ENCODE measurements around the gene CCNE1. TPM values are rescaled to one million over a fixed set of nuclear protein-coding genes. Genes with fewer than 3 reads are reported as not detected.

Gene CCNE1
- total RNA-seq, 1 experiment from 2014 or later, result 40.2 TPM

DNA sequence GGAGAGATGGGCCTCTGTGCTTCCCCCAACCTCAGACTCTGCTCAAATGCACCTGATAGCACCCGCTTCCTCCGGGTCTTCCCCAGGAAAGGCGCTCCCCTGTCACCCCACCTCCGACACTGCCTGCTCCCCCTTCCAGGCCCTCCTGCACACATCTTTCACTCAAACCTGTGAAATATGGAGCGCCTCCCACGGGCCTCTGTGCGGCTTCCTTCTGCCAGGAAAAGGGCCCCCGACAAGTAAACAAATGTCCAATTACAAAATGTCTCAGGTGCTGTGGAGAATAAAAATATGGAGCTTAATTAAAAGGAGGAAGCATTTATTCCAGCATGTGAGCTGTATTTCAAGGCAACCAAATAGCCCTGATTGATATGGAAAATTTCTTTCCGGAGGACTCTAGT, 15.6 kb upstream of the CCNE1 start:
- H3K79me2 ChIP-seq (ENCODE audit: insufficient read depth, low read length), result no peaks in the 10 kb centered on the region
- H3K4me3 Mint-ChIP-seq, result no peak overlapping the region
- no peaks in the 10 kb centered on the region for H3K79me1 ChIP-seq (ENCODE audit: insufficient read depth, low read depth, low read length, poor library complexity, severe bottlenecking)
- no peaks in the 10 kb centered on the region; the same call in 1 of the 2 replicates for H3K27me3 Mint-ChIP-seq (ENCODE audit: low read depth)
- H4K20me1 ChIP-seq (ENCODE audit: control insufficient read depth, insufficient read depth, insufficient read length), result no peaks in the 10 kb centered on the region
- no peak overlapping the region for H3K9ac ChIP-seq (ENCODE audit: extremely low read depth, insufficient read length, low read length)
- H2AK5ac ChIP-seq (ENCODE audit: insufficient read length, low read length), result no peak overlapping the region
- no peak overlapping the region for H4K8ac ChIP-seq (replicated peaks; ENCODE audit: insufficient read length, low read depth, low read length)
- no peak overlapping the region for H3K4me2 ChIP-seq (ENCODE audit: insufficient read depth, insufficient read length, low read length)
- no peak overlapping the region for H2BK120ac ChIP-seq (ENCODE audit: low read depth, low read length, poor library complexity, severe bottlenecking)
- no peak overlapping the region for H4K91ac ChIP-seq (ENCODE audit: insufficient read length, low read depth, low read length)
- H3K23me2 ChIP-seq (ENCODE audit: insufficient read length, low read depth, low read length, poor library complexity, severe bottlenecking), result no peaks in the 10 kb centered on the region
- H2BK20ac ChIP-seq (ENCODE audit: low read depth, low read length, poor library complexity, severe bottlenecking), result no peak overlapping the region
- H3K9me3 Mint-ChIP-seq, result no peaks in the 10 kb centered on the region; a peak in 1 of 5 replicates
- H3T11ph ChIP-seq (ENCODE audit: low read length), result no peak overlapping the region
- no peak overlapping the region for H4K5ac ChIP-seq (ENCODE audit: insufficient read length, low read depth, low read length)
- H3K18ac ChIP-seq (ENCODE audit: insufficient read length, low read depth, low read length), result no peak overlapping the region
- no CpG with 5 or more reads among the region's 9 CpGs for WGBS (ENCODE audit: extremely low coverage, insufficient read length, low lambda C conversion rate)
- no peak overlapping the region for H3K56ac ChIP-seq (ENCODE audit: insufficient read length, low read depth, low read length)
- no peak for DNase-seq
- no peak overlapping the region for H2AFZ ChIP-seq (ENCODE audit: low read length)
- no peaks in the 10 kb centered on the region for H3K4me1 ChIP-seq (ENCODE audit: insufficient read depth, low read length)
- no peaks in the 10 kb centered on the region for H3K27me3 ChIP-seq (ENCODE audit: insufficient read depth, low read length)
- no peak overlapping the region for H2BK12ac ChIP-seq (ENCODE audit: insufficient read length, low read depth, low read length)
- H3K9me3 ChIP-seq (ENCODE audit: control insufficient read depth, low read depth, low read length), result no peaks in the 10 kb centered on the region
- H3K4me1 Mint-ChIP-seq, result peaks cover 2 to 13% of the 10 kb centered on the region in 2 experiments; a peak in 2 of 4 replicates
- H2BK15ac ChIP-seq (ENCODE audit: low read depth, low read length), result no peak overlapping the region
- TF ChIP-seq, protein P1, sequence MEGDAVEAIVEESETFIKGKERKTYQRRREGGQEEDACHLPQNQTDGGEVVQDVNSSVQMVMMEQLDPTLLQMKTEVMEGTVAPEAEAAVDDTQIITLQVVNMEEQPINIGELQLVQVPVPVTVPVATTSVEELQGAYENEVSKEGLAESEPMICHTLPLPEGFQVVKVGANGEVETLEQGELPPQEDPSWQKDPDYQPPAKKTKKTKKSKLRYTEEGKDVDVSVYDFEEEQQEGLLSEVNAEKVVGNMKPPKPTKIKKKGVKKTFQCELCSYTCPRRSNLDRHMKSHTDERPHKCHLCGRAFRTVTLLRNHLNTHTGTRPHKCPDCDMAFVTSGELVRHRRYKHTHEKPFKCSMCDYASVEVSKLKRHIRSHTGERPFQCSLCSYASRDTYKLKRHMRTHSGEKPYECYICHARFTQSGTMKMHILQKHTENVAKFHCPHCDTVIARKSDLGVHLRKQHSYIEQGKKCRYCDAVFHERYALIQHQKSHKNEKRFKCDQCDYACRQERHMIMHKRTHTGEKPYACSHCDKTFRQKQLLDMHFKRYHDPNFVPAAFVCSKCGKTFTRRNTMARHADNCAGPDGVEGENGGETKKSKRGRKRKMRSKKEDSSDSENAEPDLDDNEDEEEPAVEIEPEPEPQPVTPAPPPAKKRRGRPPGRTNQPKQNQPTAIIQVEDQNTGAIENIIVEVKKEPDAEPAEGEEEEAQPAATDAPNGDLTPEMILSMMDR (conservative IDR thresholded peaks at IDR 0.05), result no peak
- no peak overlapping the region for H3K14ac ChIP-seq (ENCODE audit: insufficient read depth, low read length)
- no peak overlapping the region for H2BK5ac ChIP-seq (ENCODE audit: insufficient read length, low read length)
- H3K27ac Mint-ChIP-seq, result no peak overlapping the region
- H3K27ac ChIP-seq (ENCODE audit: insufficient read length, low read depth, low read length), result no peak overlapping the region
- no peak overlapping the region for H3K4ac ChIP-seq (ENCODE audit: low read depth, low read length)
- no peak overlapping the region for H3K23ac ChIP-seq (ENCODE audit: insufficient read length, low read depth, low read length)
- no peaks in the 10 kb centered on the region; a peak in 1 of 7 replicates for H3K36me3 Mint-ChIP-seq (ENCODE audit: insufficient read depth in 1 of 3, low read depth in 3 of 3)

Measured in H9 (cell line).